SU-DHL-6 (cell line): ENCODE measurements around the gene STAU1.

Experiments used
- CTCF ChIP-seq: fragments of 200-600 bp; sonication (generic); IDR thresholded peaks from one replicate; pipeline ENCODE4 v1.5.1; 2017; ENCODE audit warnings: antibody characterized with exemption, mild to moderate bottlenecking, low read length, moderate library complexity; ENCODE audit not compliant: insufficient read depth, poor library complexity, severe bottlenecking
- EZH2phosphoT487 ChIP-seq: fragments of 200-600 bp; sonication (generic), shearing (Covaris generic); conservative IDR thresholded peaks from 2 replicates; pipeline ENCODE4 v1.6.1; 2018; ENCODE audit warnings: mild to moderate bottlenecking, antibody characterized with exemption, low read length, moderate library complexity, mixed read lengths

GRCh38 chr20:49110767-49111694 lies 77.1 kb downstream of the STAU1 start:
- TF ChIP-seq CTCF (no peak), EZH2phosphoT487 (no peak)
